ENCODE measurements around the gene SNX24.
A peak's percentile ranks its signal among the peaks of the same experiment; 100 is the strongest.
"Not testable (repeated sequence)": the region's sequence is repeated elsewhere in the genome, so short reads cannot be mapped to it uniquely, and the experiment has no call there.

SNX24 gene

DNA sequence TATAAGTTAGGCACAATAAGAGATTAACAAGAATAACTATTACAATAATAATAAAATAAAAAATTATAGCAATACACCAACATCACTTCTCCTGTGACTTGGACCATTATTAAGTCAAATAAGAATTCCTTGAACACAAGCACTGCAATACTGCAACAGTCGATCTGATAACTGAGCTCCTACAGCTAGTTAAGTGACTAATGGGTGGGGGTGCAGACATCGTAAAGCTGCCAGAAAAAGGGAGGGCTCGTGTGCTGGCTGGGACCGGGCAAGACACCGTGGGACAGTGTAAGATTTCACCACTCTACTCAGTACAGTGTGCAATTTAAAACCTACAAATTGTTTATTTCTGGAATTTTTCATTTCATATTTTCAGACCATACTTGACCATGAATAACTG lies 78.8 kb downstream of the SNX24 start:
- no peak for DNase-seq

DNA sequence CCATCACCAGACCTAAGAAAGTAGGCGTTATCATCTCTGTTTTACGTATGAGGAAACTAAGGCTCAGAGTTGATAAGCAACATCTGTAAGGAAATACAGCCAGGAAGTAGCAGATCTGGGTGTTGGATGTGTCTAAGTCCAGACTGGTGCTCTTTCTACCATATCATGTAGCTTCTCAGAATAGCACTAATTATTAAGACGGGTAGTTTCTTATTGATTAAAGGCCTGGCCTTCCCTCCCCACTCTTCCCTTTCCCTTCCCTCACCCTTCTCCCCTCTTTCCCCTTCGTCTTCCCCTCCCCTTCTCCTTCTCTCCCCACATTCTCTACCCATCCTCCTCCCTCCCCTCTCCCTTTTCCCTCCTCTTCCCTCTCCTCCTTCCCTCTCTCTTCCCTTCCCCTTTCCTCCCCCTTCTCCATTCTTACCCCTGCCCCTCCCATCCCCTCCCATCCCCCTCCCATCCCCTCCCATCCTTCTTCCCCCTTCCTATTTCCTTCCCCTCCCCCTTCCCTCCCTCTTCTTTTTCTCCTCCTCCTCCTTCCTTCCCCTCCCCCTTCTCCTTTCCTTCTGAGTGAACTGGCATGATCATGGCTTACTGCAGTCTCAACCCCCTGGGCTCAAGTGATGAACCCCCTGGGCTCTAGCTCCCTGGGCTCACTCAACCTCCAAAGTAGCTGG lies 79.4 kb downstream of the SNX24 start:
- peak; percentile 23 for DNase-seq

DNA sequence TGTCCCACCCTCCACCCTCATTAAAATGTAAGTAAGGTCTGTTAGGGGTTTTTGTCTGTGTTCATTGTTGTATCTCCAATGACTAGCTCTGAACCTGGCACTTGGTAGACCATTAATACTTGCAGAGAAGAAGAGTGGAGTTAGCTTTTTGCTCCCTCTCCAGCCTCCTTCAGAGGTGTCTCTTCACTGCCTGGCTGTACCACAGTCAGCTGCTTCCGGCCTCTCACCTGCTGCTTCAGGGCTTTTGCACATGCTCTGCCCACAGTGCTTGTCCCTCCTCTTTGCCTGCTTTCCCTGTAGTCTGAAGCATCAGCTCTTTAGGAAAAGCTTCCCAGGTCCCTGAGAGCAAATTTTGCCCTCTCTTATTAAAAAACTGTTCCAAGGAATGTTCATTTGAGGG lies 83.6 kb downstream of the SNX24 start:
- DNase-seq, result no peak

DNA sequence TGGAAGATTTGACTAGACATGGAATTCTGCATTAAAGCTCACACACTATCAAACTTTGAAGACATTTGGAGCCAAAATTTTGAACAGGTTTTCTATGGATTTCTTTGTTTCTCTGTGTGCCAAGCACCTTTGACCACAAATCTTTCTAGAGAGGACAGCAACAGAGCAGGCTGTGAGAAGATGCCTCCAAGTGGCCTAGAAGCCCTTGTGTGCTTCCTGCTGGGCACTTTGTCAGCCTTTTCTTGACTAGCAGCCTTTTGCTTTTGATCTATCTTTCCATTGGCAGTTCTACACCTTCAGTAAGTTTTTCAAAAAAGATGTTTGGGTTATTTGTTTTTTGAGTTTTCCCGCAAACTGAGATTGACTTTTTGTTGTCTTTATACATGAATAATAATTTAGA lies 84.6 kb downstream of the SNX24 start:
- no peak for DNase-seq

DNA sequence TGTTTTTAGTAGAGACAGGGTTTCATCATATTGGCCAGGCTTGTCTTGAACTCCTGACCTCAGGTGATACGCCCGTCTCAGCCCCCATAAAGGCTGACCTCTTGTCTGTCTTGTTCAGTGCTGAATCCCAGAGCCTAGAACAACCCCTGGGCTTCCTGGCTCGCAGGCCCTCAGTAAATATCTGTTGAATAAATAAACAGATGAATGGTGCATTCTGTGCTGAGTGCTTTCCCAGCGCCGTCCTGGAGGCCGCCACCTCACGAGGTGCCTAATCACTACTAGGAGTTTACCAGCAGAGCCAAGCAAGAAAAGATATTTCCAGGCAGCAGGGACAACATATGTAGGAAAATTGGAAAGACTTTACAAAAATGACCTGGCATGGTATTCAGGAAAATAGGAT lies 88.5 kb downstream of the SNX24 start:
- peak; percentile 66 for DNase-seq

- DNase-seq, result peak; percentile 28
Observed at GRCh38 chr5:122936088-122936487, 90.7 kb downstream of the SNX24 start.

DNA sequence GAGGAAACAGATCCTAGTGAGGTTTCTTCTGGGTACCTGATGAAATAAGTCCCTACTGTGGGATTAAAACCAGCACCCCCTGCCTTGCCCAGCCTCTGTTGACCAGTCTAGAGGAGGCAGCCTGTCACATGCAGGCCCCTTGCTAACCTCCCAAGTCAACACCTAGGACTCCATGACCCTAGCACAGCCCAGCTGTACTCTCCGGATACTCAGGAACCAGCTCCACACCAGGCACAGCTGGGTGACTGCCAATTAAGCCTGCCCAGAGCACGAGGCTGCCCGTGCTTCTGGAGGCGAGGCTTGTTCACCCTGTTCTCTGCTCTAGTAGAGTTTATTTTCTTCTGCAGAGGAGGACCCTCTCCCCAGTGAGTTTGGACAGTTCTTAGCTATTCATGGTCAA lies 92.5 kb downstream of the SNX24 start:
- DNase-seq, result peak; percentile 90

GRCh38 chr5:122940890-122941289 lies 95.5 kb downstream of the SNX24 start:
- DNase-seq, result no peak

GRCh38 chr5:122941737-122942136 lies 96.3 kb downstream of the SNX24 start:
- DNase-seq, result no peak

DNA sequence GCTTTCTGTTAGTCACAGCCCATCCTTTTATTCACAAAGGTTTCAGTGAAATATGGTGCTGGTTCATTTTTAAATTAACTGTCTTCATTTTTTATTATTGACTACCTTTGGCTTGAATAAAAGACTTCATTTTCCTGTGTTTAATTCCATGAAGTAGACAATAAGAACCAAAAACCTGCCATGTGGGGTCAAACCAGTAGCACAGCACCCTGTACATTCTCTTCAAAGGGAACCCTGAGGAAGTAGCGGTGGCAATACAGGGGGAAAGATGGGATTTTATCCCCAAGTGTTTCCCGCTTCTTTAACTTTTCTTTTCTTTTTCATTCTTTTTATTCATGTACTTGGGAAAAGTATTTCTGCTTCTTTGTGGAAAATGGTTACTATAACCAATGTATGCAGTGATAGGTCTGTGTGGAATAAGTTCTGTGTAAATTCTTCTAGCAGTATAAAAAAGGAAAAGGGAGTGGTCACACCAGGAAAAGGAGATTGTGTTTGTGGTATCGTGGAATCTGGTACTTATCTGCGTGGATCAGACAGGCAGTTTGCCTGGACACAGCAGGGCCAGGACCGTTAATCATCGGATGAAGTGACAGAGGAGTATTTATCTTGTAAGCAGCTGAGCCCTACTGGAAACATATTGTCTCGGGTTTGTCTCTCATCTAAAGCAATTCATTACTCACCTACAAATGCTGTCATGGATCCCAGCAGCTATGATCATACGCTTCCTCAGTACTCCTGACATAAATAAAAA lies 96.9 kb downstream of the SNX24 start:
- DNase-seq, result peak; percentile 88

GRCh38 chr5:122943050-122943698 lies 97.8 kb downstream of the SNX24 start:
- DNase-seq, result peak; percentile 57

GRCh38 chr5:122944051-122944450 lies 98.6 kb downstream of the SNX24 start:
- no peak for DNase-seq

- no peak for DNase-seq
Observed at GRCh38 chr5:122947372-122947771, 102.0 kb downstream of the SNX24 start.

DNA sequence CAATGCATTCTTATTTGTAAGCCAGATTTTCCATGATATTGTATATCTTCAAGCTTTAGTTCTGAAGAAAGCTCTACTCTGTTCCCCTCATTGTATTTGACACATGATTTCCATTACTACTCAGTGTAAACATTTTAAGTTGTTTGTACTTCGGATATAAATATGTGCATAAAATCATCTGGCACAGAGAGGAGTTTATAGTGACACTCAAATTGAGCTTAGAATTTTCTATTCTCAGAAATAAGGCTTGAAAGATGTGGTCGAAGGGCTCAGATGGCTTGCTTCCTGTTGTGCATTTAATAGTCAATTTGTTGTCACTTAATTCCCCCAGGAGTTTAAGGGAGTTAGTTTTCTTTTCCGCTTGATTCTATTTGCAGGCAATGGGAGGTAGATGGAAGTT lies 102.4 kb downstream of the SNX24 start:
- DNase-seq, result no peak

- no peak for DNase-seq
Observed at GRCh38 chr5:122948319-122948718, 102.9 kb downstream of the SNX24 start.

GRCh38 chr5:122951658-122952057 lies 106.2 kb downstream of the SNX24 start:
- peak; percentile 25 for DNase-seq

- DNase-seq, result no peak
Observed at GRCh38 chr5:122954719-122955118, 109.3 kb downstream of the SNX24 start.

GRCh38 chr5:122957457-122957856 lies 112.0 kb downstream of the SNX24 start:
- no peak for DNase-seq

- DNase-seq, result peak; percentile 75
Observed at GRCh38 chr5:122959740-122960445, 114.5 kb downstream of the SNX24 start.

DNA sequence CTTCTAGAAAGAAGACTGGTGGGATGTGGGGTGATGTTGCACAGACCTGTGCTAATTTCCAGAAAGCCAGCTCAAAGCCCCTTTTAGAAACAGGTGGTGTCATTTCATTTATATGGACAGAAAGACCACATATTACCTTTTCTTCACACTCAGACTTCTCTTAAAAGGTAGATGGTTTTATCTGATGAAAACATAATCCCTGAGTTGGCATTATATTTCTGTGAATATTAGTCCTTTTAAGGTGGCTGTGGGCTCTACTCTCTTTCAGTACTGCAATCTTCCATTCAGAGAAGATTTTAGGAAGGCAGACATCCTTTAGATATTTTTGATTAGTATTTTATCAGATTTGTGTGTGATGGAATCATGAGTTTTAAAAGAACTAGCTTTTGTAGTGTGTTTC lies 117.9 kb downstream of the SNX24 start:
- no peak for DNase-seq

DNA sequence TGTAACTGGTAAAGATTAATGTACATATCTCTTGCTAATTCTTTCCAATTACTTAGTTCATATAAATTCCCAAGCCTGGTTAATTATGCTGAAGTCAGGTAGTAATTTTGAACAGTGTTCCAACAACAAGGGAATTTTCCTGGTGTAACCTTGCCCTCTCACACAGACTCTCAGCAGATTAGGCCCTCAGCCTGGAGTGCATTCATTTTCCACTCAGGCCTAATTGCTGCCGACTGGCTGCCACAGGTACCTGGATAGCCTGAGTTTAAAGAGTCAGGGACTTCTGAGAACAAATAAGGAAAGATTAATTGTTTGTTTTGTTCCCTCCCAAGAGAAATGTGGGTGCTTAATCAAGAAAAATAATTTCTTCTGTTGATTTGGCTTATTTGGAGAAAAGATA lies 119.7 kb downstream of the SNX24 start:
- DNase-seq, result peak; percentile 89

DNA sequence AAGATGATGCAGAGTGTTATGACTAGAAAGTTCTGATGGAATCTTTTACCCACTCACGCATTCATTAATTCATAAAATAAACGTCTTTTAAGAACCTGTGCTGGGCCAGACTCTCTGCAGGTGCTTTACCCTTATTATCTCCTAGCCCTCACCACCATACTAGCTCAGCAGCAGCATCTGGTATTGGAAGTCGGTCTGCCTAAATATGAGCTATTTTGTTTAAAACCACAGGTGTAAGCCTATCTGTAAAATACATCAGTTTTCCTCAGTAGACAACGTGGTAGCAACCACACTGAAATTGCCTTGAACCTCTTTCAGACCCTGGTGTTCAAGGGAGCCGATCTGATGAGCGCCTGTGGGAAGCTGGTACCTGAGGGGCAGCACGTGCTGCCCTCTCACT lies 121.7 kb downstream of the SNX24 start:
- no peak for DNase-seq

- DNase-seq, result no peak
Observed at GRCh38 chr5:122967625-122968024, 122.2 kb downstream of the SNX24 start.

DNA sequence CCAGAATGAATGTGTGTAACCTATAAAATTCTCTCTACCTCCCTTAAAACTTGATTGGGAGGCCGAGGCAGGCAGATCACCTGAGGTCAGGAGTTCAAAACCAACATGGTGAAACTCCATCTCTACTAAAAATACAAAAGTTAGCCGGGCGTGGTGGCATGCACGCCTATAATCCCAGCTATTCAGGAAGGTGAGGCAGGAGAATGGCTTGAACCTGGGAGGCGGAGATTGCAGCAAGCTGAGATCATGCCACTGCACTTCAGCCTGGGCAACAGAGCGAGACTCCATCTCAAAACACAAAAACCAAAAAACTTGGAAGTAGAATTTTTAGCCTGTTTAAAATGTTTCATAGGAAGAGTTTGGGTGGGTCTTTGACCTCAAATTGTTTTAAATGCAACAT lies 122.6 kb downstream of the SNX24 start:
- not testable (repeated sequence) for DNase-seq

Data from NCI-H69 (cell line).